Fibroblast of skin of left quadriceps (primary cell): Measurements from ENCODE around the gene SCCPDH.
"Not testable (repeated sequence)": the region's sequence is repeated elsewhere in the genome, so short reads cannot be mapped to it uniquely, and the experiment has no call there.

ENCODE experiments used
- DNase-seq, 2 experiments: peaks; one replicate each; pipeline ENCODE4 v3.0.0-alpha.2; 2013; ENCODE audit warnings: low read depth in 2 of 2

The SCCPDH gene

DNA sequence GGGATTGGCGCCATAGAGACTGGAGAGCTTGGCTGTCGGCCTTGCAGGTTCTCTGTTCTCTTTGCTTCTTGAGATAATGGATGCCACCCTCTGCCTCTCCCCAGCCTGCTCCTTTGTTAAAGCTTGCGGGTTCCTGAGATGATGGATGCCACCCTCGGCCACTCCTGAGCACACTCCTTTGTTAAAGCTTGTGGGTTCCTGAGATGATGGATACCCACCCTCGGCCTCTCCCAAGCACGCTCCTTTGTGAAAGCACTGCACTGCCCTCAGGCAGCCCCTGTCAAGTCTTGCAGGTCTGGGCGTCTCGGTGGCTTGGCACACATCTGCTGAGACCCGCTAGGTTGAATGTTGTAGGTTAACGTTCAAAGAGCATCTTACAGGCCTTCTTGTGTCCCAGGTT, 76.5 kb downstream of the SCCPDH start:
- DNase-seq = no peak

DNA sequence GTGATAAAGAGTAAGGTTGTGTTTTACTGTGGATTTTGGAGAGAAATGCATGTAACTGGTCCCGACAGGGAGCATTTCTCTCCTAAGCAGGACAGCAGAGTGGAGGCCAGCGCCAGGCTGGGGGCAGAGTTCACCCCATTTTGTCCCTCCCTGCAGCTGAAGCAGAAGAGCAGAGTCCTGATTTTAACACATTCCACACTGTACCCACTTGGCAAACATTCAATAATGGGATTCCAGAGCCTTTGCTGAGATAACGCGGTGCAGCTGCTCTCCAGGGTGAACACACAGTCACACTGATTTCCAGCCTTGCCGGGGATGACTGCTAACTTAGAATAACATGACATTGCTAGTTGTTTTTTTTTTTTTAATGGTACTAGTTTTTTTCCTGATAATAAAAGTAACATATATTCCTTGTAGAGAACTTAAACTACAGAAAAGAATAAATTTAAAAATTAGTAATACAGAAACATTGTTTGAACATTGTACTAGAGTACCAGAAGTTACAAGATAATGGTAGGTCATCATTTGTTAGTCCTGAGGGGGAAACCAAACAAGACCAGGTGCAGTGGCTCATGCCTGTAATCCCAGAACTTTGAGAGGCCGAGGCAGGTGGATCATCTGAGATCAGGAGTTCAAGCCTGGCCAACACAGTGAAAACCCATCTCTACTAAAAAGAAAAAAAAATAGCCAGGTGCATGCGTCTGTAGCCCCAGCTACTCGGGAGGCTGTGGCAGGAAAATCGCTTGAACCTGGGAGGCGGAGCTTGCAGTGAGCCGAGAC, 77.2 kb downstream of the SCCPDH start:
- no peak for DNase-seq

DNA sequence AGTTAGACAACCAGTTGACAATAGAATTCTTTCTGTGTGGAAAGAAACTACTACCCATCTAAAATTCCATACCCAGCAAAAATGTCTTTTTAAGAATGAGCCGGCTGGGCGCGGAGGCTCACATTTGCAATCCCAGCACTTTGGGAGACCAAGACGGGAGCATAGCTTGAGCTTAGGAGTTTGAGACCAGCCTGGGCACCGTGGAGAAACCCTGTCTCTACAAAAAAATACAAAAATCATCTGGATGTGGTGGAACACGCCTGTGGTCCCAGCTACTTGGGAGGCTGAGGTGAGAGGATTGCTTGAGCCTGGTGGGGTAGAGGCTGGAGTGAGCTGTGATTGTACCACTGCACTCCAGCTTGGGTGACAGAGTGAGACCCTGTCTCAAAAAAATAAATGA, 79.2 kb downstream of the SCCPDH start:
- DNase-seq = no peak

DNA sequence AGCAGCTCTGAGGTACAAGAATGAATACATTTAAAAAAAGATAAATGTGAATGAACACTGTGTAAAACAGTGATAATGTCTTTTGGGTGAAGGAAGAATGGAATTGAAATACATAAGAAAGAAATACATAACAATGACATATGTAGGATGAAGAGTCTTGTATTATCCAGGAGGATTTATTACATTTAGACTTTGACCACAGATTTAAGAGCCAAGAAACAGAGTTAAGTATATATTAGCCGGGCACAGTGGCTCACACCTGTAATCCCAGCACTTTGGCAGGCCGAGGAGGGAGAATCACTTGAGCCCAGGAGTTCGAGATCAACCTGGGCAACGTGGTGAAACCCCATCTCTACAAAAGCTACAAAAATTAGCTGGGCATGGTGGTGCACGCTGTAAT, 79.7 kb downstream of the SCCPDH start:
- DNase-seq = no peak

DNA sequence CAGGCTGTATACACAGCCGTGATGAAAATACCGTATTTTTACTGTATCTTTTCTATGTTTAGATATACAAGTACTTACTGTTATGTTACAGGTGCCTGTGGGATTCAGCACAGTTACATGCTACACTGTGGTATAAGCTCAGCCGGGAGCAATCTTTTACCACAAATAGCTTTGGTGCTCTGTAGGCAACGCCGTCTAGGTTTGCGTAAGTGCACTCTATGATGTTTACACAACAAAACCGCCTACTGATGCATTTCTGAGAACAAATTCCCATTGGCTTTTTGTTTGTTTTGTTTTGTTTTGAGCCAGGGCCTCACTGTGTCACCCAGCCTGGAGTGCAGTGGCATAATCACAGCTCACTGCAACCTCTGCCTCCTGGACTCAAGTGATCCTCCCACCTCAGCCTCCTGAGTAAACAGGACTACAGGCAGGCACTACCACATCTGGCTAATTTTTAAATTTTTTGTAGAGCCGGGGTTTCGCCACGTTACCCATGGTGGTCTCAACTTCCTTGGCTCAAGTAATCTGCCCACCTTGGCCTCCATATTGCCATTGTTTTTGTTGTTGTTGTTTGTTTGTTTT, 81.0 kb downstream of the SCCPDH start:
- DNase-seq = no peak

DNA sequence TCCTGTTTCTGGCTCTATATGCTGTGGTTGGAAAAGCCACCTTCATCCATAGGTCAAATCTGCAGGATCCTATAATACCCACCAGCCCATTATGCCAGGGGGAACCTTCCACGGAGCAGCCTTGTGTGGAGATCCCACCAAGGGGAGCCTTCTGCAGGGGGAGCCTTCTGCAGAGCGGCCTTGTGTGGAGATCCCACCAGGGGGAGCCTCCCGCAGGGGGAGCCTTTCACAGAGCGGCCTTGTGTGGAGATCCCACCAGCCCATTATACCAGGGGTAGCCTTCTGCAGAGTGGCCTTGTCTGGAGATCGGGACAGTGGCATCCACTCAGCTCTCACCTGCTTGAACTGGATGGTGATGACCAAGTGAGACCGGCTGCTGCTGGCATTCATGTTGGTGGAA, 85.3 kb downstream of the SCCPDH start:
- DNase-seq = no peak

DNA sequence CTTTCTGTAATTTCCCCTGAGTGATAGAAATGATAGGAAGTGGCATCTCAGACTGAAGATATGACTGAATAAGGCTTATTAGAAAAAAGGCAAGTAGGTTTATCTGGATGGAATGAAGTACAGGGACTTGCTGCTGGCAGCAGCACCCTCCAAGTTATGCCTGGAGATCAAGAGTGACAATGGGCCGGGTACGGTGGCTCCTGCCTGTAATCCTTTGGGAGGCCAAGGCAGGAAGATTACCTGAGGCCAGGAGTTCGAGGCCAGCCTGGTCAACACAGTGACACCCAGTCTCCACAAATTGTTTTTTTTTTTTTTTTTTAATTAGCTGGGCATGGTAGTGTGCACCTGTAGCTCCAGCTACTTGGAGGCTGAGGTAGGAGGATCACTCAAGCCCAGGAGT, 87.8 kb downstream of the SCCPDH start:
- DNase-seq = no peak

DNA sequence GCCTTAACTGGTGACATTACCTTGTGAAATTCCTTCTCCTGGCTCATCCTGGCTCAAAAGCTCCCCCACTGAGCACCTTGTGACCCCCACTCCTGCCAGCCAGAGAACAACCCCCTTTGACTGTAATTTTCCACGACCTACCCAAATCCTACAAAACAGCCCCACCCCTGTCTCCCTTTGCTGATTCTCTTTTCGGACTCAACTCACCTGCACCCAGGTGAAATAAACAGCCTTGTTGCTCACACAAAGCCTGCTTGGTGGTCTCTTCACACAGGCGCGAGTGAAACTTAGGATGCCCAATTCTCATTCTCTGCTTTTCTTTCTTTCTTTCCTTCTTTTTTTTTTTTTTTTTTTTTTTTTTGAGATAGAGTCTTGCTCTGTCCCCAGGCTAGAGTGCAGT, 89.1 kb downstream of the SCCPDH start:
- not testable (repeated sequence) for DNase-seq

DNA sequence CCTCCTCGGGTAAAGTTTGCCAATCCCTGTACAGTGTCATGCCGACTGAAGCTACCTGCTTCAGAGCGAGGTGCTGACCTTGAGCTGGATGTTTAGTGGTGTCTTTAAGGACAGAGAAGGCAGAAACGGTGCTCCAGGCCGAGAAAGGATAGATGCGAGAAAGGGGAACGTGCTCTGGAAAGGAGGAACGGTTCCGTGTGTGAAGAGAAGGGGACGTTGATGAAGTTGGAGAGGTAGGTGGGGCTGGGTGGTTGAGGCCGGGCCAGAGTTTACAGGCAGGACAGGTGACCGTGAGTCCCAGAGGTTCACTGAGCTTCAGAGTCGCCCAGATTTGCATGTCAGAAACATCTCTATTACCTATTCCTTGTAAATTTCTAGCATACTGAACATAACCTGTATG, 90.7 kb downstream of the SCCPDH start:
- DNase-seq = no peak

DNA sequence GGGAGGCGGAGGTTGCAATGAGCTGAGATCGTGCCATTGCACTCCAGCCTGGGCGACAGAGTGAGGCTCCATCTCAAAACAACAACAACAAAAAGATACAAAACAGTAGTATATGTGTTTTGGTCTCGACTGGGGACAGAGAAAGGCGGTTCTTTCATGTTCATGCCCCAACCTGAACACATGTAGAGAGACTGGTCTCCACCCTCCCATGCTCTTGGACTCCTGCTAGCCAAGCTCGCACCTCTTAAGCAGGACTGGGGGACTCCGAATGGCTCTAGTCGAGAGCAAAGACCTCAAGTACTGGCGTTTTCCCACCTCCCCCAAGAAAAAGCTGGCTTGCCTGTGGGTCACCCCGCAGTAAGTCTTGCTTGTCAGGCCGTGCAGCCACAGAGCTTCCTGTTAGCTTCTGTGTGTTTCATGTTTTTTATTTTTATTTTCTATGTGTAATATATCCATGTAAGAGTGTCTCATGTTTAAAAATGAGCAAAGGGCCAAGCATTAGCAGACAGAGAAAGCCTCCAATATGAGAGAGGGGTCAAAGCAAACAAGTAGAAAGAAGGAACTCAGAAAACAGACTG, 91.6 kb downstream of the SCCPDH start:
- no peak for DNase-seq
